HEK293 (cell line): ENCODE results near the gene COA8.

ENCODE experiments used
- BCL11B ChIP-seq: fragments of 450-650 bp; formaldehyde crosslinking; IDR thresholded peaks from 2 replicates; pipeline ENCODE4 v1.5.1; 2016; ENCODE audit warnings: low read depth, missing biosample characterization, missing genetic modification characterization
- FEZF1 ChIP-seq: fragments of 450-650 bp; formaldehyde crosslinking; IDR thresholded peaks from 2 replicates; pipeline ENCODE4 v1.5.1; 2016; ENCODE audit warnings: missing biosample characterization, missing genetic modification characterization
- GLIS1 ChIP-seq: fragments of 450-650 bp; formaldehyde crosslinking; IDR thresholded peaks from 2 replicates; pipeline ENCODE4 v1.5.1; 2016; ENCODE audit warnings: missing biosample characterization, missing genetic modification characterization
- KLF1 ChIP-seq: fragments of 450-650 bp; formaldehyde crosslinking; IDR thresholded peaks from 2 replicates; pipeline ENCODE4 v1.5.1; 2016; ENCODE audit warnings: missing biosample characterization, missing genetic modification characterization
- OSR2 ChIP-seq: fragments of 450-650 bp; formaldehyde crosslinking; IDR thresholded peaks from 2 replicates; pipeline ENCODE4 v1.5.1; 2016; ENCODE audit warnings: missing biosample characterization, missing genetic modification characterization
- REPIN1 ChIP-seq: fragments of 450-650 bp; formaldehyde crosslinking; IDR thresholded peaks from 2 replicates; pipeline ENCODE4 v1.5.1; 2017; ENCODE audit warnings: missing biosample characterization, missing genetic modification characterization, low read depth
- SCRT2 ChIP-seq: fragments of 450-650 bp; formaldehyde crosslinking; IDR thresholded peaks from 2 replicates; pipeline ENCODE4 v1.5.1; 2016; ENCODE audit warnings: missing biosample characterization, missing genetic modification characterization
- YY2 ChIP-seq: fragments of 450-650 bp; formaldehyde crosslinking; IDR thresholded peaks from 2 replicates; pipeline ENCODE4 v1.5.1; 2016; ENCODE audit warnings: missing biosample characterization, missing genetic modification characterization
- ZBTB17 ChIP-seq: fragments of 450-650 bp; formaldehyde crosslinking; IDR thresholded peaks from 2 replicates; pipeline ENCODE4 v1.5.1; 2016; ENCODE audit warnings: missing biosample characterization, missing genetic modification characterization
- ZBTB48 ChIP-seq: fragments of 450-650 bp; formaldehyde crosslinking; IDR thresholded peaks from 2 replicates; pipeline ENCODE4 v1.5.1; 2016; ENCODE audit warnings: missing biosample characterization, missing genetic modification characterization
- ZFP37 ChIP-seq: fragments of 450-650 bp; formaldehyde crosslinking; IDR thresholded peaks from 2 replicates; pipeline ENCODE4 v1.5.1; 2016; ENCODE audit warnings: missing biosample characterization, missing genetic modification characterization
- ZNF121 ChIP-seq: fragments of 450-650 bp; formaldehyde crosslinking; IDR thresholded peaks from 2 replicates; pipeline ENCODE4 v1.5.1; 2016; ENCODE audit warnings: missing biosample characterization, missing genetic modification characterization
- ZNF155 ChIP-seq: fragments of 450-650 bp; formaldehyde crosslinking; IDR thresholded peaks from 2 replicates; pipeline ENCODE4 v1.5.1; 2016; ENCODE audit warnings: missing biosample characterization, missing genetic modification characterization
- ZNF2 ChIP-seq: fragments of 450-650 bp; formaldehyde crosslinking; IDR thresholded peaks from 2 replicates; pipeline ENCODE4 v1.5.1; 2016; ENCODE audit warnings: missing biosample characterization, missing genetic modification characterization
- ZNF501 ChIP-seq: fragments of 450-650 bp; formaldehyde crosslinking; IDR thresholded peaks from 2 replicates; pipeline ENCODE4 v1.5.1; 2016; ENCODE audit warnings: missing biosample characterization, missing genetic modification characterization
- TF ChIP-seq, protein P1 (sequence below): fragments of 450-650 bp; formaldehyde crosslinking; IDR thresholded peaks from 2 replicates; pipeline ENCODE4 v1.5.1; 2016; ENCODE audit warnings: missing biosample characterization, missing genetic modification characterization
- TF ChIP-seq, protein P2 (sequence below): fragments of 450-650 bp; formaldehyde crosslinking; IDR thresholded peaks from 2 replicates; pipeline ENCODE4 v1.5.1; 2016; ENCODE audit warnings: missing biosample characterization, missing genetic modification characterization
- TF ChIP-seq, protein P3 (sequence below): fragments of 450-650 bp; formaldehyde crosslinking; IDR thresholded peaks from 2 replicates; pipeline ENCODE4 v1.5.1; 2016; ENCODE audit warnings: missing biosample characterization, missing genetic modification characterization
- TF ChIP-seq, protein P4 (sequence below): fragments of 450-650 bp; formaldehyde crosslinking; IDR thresholded peaks from 2 replicates; pipeline ENCODE4 v1.5.1; 2016; ENCODE audit warnings: missing biosample characterization, missing genetic modification characterization
- TF ChIP-seq, protein P5 (sequence below): fragments of 450-650 bp; formaldehyde crosslinking; IDR thresholded peaks from 2 replicates; pipeline ENCODE4 v1.5.1; 2016; ENCODE audit warnings: missing biosample characterization, missing genetic modification characterization
- TF ChIP-seq, protein P6 (sequence below): fragments of 450-650 bp; formaldehyde crosslinking; IDR thresholded peaks from 2 replicates; pipeline ENCODE4 v1.5.1; 2016; ENCODE audit warnings: missing biosample characterization, missing genetic modification characterization
- TF ChIP-seq, protein P7 (sequence below): fragments of 450-650 bp; formaldehyde crosslinking; IDR thresholded peaks from 2 replicates; pipeline ENCODE4 v1.5.1; 2016; ENCODE audit warnings: missing biosample characterization, missing genetic modification characterization

Gene COA8

DNA sequence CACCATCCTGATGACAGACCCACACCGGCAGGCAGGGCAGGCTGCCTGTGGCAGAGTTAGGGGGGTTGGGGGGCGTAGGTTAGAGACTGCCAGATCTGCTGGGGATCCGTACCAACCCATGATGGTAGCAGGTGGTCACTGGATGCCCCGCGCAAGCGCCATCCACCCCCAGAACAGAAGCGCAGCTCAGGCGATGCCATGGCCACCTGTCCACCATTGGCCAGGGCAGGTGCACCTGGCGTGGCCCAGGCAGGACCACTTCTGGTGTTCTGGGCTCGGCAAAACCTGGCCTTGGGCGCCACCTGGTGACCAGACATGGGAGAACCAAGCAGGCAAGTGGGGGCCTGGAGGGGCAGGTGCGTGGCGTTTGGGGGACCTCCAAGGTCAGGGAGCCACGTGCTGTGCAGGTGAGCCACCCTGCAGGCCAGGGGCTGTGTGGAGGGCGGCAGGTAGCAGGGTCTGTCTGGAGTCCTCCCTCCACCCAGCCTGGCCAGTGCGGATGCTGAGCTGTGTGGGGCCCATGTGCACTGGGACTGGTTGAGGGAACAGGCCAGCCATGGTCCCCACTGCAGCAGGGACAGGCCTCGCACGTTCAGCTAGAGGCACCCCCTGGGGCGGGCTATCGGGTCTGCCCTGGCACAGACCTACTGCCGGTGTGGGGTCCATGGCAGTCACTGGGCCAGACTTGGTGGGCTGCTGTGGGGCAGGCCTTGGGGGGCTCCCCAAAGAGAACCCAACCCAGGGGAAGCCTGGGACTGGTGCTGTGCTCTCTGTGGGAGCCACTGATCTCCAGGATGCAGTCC lies 15.9 kb upstream of the COA8 start (continued):
- TF ChIP-seq ZNF121 (tag by site-specific recombination): 0 out of 2 replicates have a peak, but pooled peaks have one; percentile 33
- TF ChIP-seq GLIS1 (tag by site-specific recombination): peak; percentile 91
- TF ChIP-seq REPIN1 (tag by site-specific recombination): 0 out of 2 replicates have a peak, but pooled peaks have one; percentile 63
- TF ChIP-seq YY2 (tag by site-specific recombination): no peak; the same call in 1 of the 2 replicates
- TF ChIP-seq ZBTB17 (tag by site-specific recombination): peak; percentile 78
- TF ChIP-seq, protein P1, sequence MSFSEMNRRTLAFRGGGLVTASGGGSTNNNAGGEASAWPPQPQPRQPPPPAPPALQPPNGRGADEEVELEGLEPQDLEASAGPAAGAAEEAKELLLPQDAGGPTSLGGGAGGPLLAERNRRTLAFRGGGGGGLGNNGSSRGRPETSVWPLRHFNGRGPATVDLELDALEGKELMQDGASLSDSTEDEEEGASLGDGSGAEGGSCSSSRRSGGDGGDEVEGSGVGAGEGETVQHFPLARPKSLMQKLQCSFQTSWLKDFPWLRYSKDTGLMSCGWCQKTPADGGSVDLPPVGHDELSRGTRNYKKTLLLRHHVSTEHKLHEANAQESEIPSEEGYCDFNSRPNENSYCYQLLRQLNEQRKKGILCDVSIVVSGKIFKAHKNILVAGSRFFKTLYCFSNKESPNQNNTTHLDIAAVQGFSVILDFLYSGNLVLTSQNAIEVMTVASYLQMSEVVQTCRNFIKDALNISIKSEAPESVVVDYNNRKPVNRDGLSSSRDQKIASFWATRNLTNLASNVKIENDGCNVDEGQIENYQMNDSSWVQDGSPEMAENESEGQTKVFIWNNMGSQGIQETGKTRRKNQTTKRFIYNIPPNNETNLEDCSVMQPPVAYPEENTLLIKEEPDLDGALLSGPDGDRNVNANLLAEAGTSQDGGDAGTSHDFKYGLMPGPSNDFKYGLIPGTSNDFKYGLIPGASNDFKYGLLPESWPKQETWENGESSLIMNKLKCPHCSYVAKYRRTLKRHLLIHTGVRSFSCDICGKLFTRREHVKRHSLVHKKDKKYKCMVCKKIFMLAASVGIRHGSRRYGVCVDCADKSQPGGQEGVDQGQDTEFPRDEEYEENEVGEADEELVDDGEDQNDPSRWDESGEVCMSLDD (tag by site-specific recombination): peak; percentile 91
- 0 out of 2 replicates have a peak, but pooled peaks have one; percentile 59 for TF ChIP-seq ZNF501 (tag by site-specific recombination)
- TF ChIP-seq ZNF2 (tag by site-specific recombination): peak; percentile 92
- no peak for TF ChIP-seq FEZF1
- TF ChIP-seq, protein P2, sequence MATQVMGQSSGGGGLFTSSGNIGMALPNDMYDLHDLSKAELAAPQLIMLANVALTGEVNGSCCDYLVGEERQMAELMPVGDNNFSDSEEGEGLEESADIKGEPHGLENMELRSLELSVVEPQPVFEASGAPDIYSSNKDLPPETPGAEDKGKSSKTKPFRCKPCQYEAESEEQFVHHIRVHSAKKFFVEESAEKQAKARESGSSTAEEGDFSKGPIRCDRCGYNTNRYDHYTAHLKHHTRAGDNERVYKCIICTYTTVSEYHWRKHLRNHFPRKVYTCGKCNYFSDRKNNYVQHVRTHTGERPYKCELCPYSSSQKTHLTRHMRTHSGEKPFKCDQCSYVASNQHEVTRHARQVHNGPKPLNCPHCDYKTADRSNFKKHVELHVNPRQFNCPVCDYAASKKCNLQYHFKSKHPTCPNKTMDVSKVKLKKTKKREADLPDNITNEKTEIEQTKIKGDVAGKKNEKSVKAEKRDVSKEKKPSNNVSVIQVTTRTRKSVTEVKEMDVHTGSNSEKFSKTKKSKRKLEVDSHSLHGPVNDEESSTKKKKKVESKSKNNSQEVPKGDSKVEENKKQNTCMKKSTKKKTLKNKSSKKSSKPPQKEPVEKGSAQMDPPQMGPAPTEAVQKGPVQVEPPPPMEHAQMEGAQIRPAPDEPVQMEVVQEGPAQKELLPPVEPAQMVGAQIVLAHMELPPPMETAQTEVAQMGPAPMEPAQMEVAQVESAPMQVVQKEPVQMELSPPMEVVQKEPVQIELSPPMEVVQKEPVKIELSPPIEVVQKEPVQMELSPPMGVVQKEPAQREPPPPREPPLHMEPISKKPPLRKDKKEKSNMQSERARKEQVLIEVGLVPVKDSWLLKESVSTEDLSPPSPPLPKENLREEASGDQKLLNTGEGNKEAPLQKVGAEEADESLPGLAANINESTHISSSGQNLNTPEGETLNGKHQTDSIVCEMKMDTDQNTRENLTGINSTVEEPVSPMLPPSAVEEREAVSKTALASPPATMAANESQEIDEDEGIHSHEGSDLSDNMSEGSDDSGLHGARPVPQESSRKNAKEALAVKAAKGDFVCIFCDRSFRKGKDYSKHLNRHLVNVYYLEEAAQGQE (tag by site-specific recombination): 0 out of 2 replicates have a peak, but pooled peaks have one; percentile 19
- TF ChIP-seq, protein P3, sequence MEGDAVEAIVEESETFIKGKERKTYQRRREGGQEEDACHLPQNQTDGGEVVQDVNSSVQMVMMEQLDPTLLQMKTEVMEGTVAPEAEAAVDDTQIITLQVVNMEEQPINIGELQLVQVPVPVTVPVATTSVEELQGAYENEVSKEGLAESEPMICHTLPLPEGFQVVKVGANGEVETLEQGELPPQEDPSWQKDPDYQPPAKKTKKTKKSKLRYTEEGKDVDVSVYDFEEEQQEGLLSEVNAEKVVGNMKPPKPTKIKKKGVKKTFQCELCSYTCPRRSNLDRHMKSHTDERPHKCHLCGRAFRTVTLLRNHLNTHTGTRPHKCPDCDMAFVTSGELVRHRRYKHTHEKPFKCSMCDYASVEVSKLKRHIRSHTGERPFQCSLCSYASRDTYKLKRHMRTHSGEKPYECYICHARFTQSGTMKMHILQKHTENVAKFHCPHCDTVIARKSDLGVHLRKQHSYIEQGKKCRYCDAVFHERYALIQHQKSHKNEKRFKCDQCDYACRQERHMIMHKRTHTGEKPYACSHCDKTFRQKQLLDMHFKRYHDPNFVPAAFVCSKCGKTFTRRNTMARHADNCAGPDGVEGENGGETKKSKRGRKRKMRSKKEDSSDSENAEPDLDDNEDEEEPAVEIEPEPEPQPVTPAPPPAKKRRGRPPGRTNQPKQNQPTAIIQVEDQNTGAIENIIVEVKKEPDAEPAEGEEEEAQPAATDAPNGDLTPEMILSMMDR (tag by site-specific recombination): peak; percentile 99
- no peak for TF ChIP-seq ZNF155 (tag by site-specific recombination)
- TF ChIP-seq ZBTB48: peak; percentile 74; the same call in 1 of the 2 replicates
- no peak for TF ChIP-seq OSR2 (tag by site-specific recombination)
- TF ChIP-seq, protein P4, sequence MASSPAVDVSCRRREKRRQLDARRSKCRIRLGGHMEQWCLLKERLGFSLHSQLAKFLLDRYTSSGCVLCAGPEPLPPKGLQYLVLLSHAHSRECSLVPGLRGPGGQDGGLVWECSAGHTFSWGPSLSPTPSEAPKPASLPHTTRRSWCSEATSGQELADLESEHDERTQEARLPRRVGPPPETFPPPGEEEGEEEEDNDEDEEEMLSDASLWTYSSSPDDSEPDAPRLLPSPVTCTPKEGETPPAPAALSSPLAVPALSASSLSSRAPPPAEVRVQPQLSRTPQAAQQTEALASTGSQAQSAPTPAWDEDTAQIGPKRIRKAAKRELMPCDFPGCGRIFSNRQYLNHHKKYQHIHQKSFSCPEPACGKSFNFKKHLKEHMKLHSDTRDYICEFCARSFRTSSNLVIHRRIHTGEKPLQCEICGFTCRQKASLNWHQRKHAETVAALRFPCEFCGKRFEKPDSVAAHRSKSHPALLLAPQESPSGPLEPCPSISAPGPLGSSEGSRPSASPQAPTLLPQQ (tag by site-specific recombination): peak; percentile 97
- TF ChIP-seq, protein P5, sequence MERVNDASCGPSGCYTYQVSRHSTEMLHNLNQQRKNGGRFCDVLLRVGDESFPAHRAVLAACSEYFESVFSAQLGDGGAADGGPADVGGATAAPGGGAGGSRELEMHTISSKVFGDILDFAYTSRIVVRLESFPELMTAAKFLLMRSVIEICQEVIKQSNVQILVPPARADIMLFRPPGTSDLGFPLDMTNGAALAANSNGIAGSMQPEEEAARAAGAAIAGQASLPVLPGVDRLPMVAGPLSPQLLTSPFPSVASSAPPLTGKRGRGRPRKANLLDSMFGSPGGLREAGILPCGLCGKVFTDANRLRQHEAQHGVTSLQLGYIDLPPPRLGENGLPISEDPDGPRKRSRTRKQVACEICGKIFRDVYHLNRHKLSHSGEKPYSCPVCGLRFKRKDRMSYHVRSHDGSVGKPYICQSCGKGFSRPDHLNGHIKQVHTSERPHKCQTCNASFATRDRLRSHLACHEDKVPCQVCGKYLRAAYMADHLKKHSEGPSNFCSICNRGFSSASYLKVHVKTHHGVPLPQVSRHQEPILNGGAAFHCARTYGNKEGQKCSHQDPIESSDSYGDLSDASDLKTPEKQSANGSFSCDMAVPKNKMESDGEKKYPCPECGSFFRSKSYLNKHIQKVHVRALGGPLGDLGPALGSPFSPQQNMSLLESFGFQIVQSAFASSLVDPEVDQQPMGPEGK (tag by site-specific recombination): peak; percentile 99
- TF ChIP-seq, protein P6, sequence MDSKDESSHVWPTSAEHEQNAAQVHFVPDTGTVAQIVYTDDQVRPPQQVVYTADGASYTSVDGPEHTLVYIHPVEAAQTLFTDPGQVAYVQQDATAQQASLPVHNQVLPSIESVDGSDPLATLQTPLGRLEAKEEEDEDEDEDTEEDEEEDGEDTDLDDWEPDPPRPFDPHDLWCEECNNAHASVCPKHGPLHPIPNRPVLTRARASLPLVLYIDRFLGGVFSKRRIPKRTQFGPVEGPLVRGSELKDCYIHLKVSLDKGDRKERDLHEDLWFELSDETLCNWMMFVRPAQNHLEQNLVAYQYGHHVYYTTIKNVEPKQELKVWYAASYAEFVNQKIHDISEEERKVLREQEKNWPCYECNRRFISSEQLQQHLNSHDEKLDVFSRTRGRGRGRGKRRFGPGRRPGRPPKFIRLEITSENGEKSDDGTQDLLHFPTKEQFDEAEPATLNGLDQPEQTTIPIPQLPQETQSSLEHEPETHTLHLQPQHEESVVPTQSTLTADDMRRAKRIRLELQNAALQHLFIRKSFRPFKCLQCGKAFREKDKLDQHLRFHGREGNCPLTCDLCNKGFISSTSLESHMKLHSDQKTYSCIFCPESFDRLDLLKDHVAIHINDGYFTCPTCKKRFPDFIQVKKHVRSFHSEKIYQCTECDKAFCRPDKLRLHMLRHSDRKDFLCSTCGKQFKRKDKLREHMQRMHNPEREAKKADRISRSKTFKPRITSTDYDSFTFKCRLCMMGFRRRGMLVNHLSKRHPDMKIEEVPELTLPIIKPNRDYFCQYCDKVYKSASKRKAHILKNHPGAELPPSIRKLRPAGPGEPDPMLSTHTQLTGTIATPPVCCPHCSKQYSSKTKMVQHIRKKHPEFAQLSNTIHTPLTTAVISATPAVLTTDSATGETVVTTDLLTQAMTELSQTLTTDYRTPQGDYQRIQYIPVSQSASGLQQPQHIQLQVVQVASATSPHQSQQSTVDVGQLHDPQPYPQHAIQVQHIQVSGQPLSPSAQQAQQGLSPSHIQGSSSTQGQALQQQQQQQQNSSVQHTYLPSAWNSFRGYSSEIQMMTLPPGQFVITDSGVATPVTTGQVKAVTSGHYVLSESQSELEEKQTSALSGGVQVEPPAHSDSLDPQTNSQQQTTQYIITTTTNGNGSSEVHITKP (tag by site-specific recombination): 0 out of 2 replicates have a peak, but pooled peaks have one; percentile 27
- TF ChIP-seq ZFP37 (tag by site-specific recombination): 0 out of 2 replicates have a peak, but pooled peaks have one; percentile 45
- TF ChIP-seq SCRT2: peak; percentile 58
- peak; percentile 25; the same call in 1 of the 2 replicates for TF ChIP-seq KLF1 (tag by site-specific recombination)
- peak; percentile 24; the same call in 1 of the 2 replicates for TF ChIP-seq BCL11B (tag by site-specific recombination)
- TF ChIP-seq, protein P7, sequence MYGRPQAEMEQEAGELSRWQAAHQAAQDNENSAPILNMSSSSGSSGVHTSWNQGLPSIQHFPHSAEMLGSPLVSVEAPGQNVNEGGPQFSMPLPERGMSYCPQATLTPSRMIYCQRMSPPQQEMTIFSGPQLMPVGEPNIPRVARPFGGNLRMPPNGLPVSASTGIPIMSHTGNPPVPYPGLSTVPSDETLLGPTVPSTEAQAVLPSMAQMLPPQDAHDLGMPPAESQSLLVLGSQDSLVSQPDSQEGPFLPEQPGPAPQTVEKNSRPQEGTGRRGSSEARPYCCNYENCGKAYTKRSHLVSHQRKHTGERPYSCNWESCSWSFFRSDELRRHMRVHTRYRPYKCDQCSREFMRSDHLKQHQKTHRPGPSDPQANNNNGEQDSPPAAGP (tag by site-specific recombination): 0 out of 2 replicates have a peak, but pooled peaks have one; percentile 61
